DOHH2 (cell line): ENCODE measurements around the gene KIAA1671.
"Not testable (repeated sequence)": the region's sequence is repeated elsewhere in the genome, so short reads cannot be mapped to it uniquely, and the experiment has no call there.

Experiments
- H3F3A ChIP-seq: fragments of 200-600 bp; sonication (generic), shearing (Covaris generic); 2 replicates; pipeline ENCODE4 v1.6.0; 2016; ENCODE audit warnings: antibody characterized with exemption, mild to moderate bottlenecking; ENCODE audit not compliant: control insufficient read depth, insufficient read depth
- H3K27ac ChIP-seq: fragments of 200-600 bp; sonication (generic); 2 replicates; pipeline ENCODE4 v1.5.1; 2014; ENCODE audit warnings: low read depth, mild to moderate bottlenecking, low read length, moderate library complexity
- H3K27me3 ChIP-seq: fragments of 200-600 bp; sonication (generic); 2 replicates; pipeline ENCODE4 v1.6.1; 2014; ENCODE audit warnings: mild to moderate bottlenecking, low read length, mixed read lengths; ENCODE audit not compliant: control insufficient read depth
- H3K36me3 ChIP-seq: fragments of 200-600 bp; sonication (generic); 2 replicates; pipeline ENCODE4 v1.6.1; 2014; ENCODE audit warnings: mild to moderate bottlenecking, low read length, moderate library complexity, mixed read lengths; ENCODE audit not compliant: control insufficient read depth
- H3K4me1 ChIP-seq: fragments of 200-600 bp; sonication (generic); 2 replicates; pipeline ENCODE4 v1.6.1; 2014; ENCODE audit warnings: mild to moderate bottlenecking, low read length, mixed read lengths; ENCODE audit not compliant: control insufficient read depth
- H3K4me2 ChIP-seq: fragments of 200-600 bp; sonication (generic); 2 replicates; pipeline ENCODE4 v1.6.0; 2014; ENCODE audit warnings: mild to moderate bottlenecking, low read length, moderate library complexity
- H3K4me3 ChIP-seq: fragments of 200-600 bp; sonication (generic); 2 replicates; pipeline ENCODE4 v1.5.1; 2014; ENCODE audit warnings: mild to moderate bottlenecking, low read length, mixed read lengths
- H3K79me2 ChIP-seq: fragments of 200-600 bp; sonication (generic); 2 replicates; pipeline ENCODE4 v1.6.1; 2014; ENCODE audit warnings: mild to moderate bottlenecking, low read length, mixed read lengths; ENCODE audit not compliant: control insufficient read depth
- H3K9me2 ChIP-seq: fragments of 200-600 bp; sonication (generic); replicated peaks from 2 replicates; pipeline ENCODE4 v1.6.1; 2014; ENCODE audit warnings: mild to moderate bottlenecking, low read length, mixed read lengths; ENCODE audit not compliant: control insufficient read depth
- H3K9me3 ChIP-seq: fragments of 200-600 bp; sonication (generic); 2 replicates; pipeline ENCODE4 v1.6.1; 2014; ENCODE audit warnings: antibody characterized with exemption, low read length, mixed read lengths; ENCODE audit not compliant: control insufficient read depth, insufficient read depth
- H4K20me1 ChIP-seq: fragments of 200-600 bp; sonication (generic); 2 replicates; pipeline ENCODE4 v1.6.0; 2014; ENCODE audit warnings: low read depth, mild to moderate bottlenecking, antibody characterized with exemption, low read length, moderate library complexity; ENCODE audit not compliant: control insufficient read depth, insufficient read depth
- EZH2phosphoT487 ChIP-seq: fragments of 200-600 bp; sonication (generic); IDR thresholded peaks from 2 replicates; pipeline ENCODE4 v1.6.1; 2017; ENCODE audit warnings: borderline replicate concordance, mild to moderate bottlenecking, antibody characterized with exemption, low read length, moderate library complexity, mixed read lengths
- TF ChIP-seq, protein P1 (sequence below): fragments of 200-600 bp; sonication (generic); IDR thresholded peaks from one replicate; pipeline ENCODE4 v1.5.1; 2014; ENCODE audit warnings: antibody characterized with exemption, mild to moderate bottlenecking, low read depth, low read length; ENCODE audit not compliant: poor library complexity, severe bottlenecking

KIAA1671 gene

GRCh38 chr22:25228822-25229221 is 276.3 kb downstream of the KIAA1671 start:
- Histone ChIP-seq H3K27me3 (no peaks in the 10 kb centered on the region), H3K4me3 (no peak overlapping the region), H3K9me3 (no peaks in the 10 kb centered on the region), H3K4me2 (no peak overlapping the region), H3F3A (no peaks in the 10 kb centered on the region), H3K36me3 (no peaks in the 10 kb centered on the region), H3K27ac (no peak overlapping the region), H3K79me2 (no peaks in the 10 kb centered on the region), H4K20me1 (no peaks in the 10 kb centered on the region), H3K9me2 (no peaks in the 10 kb centered on the region), H3K4me1 (no peaks in the 10 kb centered on the region)
- no peak for TF ChIP-seq EZH2phosphoT487
- TF ChIP-seq, protein P1, sequence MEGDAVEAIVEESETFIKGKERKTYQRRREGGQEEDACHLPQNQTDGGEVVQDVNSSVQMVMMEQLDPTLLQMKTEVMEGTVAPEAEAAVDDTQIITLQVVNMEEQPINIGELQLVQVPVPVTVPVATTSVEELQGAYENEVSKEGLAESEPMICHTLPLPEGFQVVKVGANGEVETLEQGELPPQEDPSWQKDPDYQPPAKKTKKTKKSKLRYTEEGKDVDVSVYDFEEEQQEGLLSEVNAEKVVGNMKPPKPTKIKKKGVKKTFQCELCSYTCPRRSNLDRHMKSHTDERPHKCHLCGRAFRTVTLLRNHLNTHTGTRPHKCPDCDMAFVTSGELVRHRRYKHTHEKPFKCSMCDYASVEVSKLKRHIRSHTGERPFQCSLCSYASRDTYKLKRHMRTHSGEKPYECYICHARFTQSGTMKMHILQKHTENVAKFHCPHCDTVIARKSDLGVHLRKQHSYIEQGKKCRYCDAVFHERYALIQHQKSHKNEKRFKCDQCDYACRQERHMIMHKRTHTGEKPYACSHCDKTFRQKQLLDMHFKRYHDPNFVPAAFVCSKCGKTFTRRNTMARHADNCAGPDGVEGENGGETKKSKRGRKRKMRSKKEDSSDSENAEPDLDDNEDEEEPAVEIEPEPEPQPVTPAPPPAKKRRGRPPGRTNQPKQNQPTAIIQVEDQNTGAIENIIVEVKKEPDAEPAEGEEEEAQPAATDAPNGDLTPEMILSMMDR: no peak

DNA sequence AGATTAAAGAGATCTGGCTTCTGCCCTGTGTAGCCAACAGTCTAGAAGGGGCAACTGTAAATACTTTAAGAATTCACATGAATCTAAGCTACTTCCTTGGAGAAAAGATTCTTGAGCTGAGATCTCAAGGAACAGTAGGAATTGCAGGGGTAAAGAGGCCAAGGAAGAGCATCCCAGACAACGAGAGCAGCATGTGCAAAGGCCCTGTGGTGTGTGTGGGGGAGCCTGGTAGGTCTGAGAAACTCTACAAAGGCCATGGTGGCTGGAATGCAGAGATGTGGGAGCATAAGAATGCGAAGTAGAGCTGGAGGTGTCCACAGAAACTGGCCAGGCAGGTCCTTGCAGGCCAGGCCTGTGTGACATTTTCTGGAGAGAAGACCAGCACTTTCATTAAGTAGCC is 278.2 kb downstream of the KIAA1671 start:
- not testable (repeated sequence) for H3K79me2 ChIP-seq, H3K36me3 ChIP-seq, H3F3A ChIP-seq, H3K27me3 ChIP-seq, H3K9me2 ChIP-seq, H3K27ac ChIP-seq, H3K4me1 ChIP-seq, H3K4me2 ChIP-seq, H4K20me1 ChIP-seq, H3K9me3 ChIP-seq, H3K4me3 ChIP-seq

GRCh38 chr22:25232301-25232700 is 279.8 kb downstream of the KIAA1671 start:
- H3K4me2 ChIP-seq: no peak overlapping the region
- no peaks in the 10 kb centered on the region for H3K9me3 ChIP-seq
- no peak overlapping the region for H3K4me3 ChIP-seq
- H3F3A ChIP-seq: no peaks in the 10 kb centered on the region
- H3K79me2 ChIP-seq: no peaks in the 10 kb centered on the region
- H3K27me3 ChIP-seq: 0 out of 2 replicates have a peak, but pooled peaks cover under 1% of the 10 kb centered on the region
- H3K36me3 ChIP-seq: no peaks in the 10 kb centered on the region
- no peaks in the 10 kb centered on the region for H4K20me1 ChIP-seq
- H3K4me1 ChIP-seq: no peaks in the 10 kb centered on the region
- no peak overlapping the region for H3K27ac ChIP-seq
- TF ChIP-seq, protein P1: no peak
- TF ChIP-seq EZH2phosphoT487: no peak
- no peaks in the 10 kb centered on the region for H3K9me2 ChIP-seq

- H3K27me3 ChIP-seq, H3K27ac ChIP-seq, H4K20me1 ChIP-seq, H3K36me3 ChIP-seq, H3K4me1 ChIP-seq, H3F3A ChIP-seq, H3K4me2 ChIP-seq, H3K79me2 ChIP-seq, H3K9me3 ChIP-seq, H3K9me2 ChIP-seq, H3K4me3 ChIP-seq: not testable (repeated sequence)
These were observed 281.2 kb downstream of the KIAA1671 start for GRCh38 chr22:25233706-25234105.
